Neural cell (in vitro differentiated cells): ENCODE measurements around the gene PODN. TPM values are rescaled to one million over a fixed set of nuclear protein-coding genes. Genes with fewer than 3 reads are reported as not detected.

Experiments
- H2AFZ ChIP-seq: fragments of 200-600, 300-800 bp; sonication (generic), shearing (Covaris generic); 2 replicates; pipeline ENCODE4 v1.6.0; 2014; ENCODE audit warnings: low read depth, mild to moderate bottlenecking, antibody characterized with exemption, low read length, moderate library complexity
- H3F3A ChIP-seq: fragments of 200-600 bp; shearing (Covaris generic); 2 replicates; pipeline ENCODE4 v1.6.1; 2016; ENCODE audit warnings: mild to moderate bottlenecking, moderate library complexity, mixed read lengths, antibody characterized with exemption, low read length; ENCODE audit not compliant: insufficient read depth, poor library complexity, severe bottlenecking
- H3K27ac ChIP-seq: fragments of 200-600, 300-800 bp; sonication (generic), shearing (Covaris generic); 2 replicates; pipeline ENCODE4 v1.5.1; 2014; ENCODE audit warnings: mild to moderate bottlenecking, low read length, moderate library complexity
- H3K27me3 ChIP-seq: fragments of 300-800, 200-600 bp; sonication (generic), shearing (Covaris generic); 2 replicates; pipeline ENCODE4 v1.6.0; 2014; ENCODE audit warnings: mild to moderate bottlenecking, low read depth, low read length, moderate library complexity; ENCODE audit not compliant: insufficient read depth
- H3K36me3 ChIP-seq: fragments of 300-800, 200-600 bp; sonication (generic), shearing (Covaris generic); 2 replicates; pipeline ENCODE4 v1.5.1; 2014; ENCODE audit warnings: mild to moderate bottlenecking, antibody characterized with exemption, low read length, moderate library complexity; ENCODE audit not compliant: insufficient read depth
- H3K4me2 ChIP-seq: fragments of 300-800, 200-600 bp; sonication (generic), shearing (Covaris generic); 2 replicates; pipeline ENCODE4 v1.6.0; 2014; ENCODE audit warnings: mild to moderate bottlenecking, low read length
- H3K4me3 ChIP-seq: fragments of 300-800, 200-600 bp; sonication (generic), shearing (Covaris generic); 2 replicates; pipeline ENCODE4 v1.5.1; 2014; ENCODE audit warnings: mild to moderate bottlenecking, low read length, moderate library complexity
- H3K79me2 ChIP-seq: fragments of 200-600 bp; shearing (Covaris generic); replicated peaks from 2 replicates; pipeline ENCODE4 v1.6.0; 2014; ENCODE audit warnings: mild to moderate bottlenecking, low read length, moderate library complexity; ENCODE audit not compliant: insufficient read depth
- H3K9ac ChIP-seq: fragments of 300-800, 200-600 bp; sonication (generic), shearing (Covaris generic); 2 replicates; pipeline ENCODE4 v1.6.1; 2016; ENCODE audit warnings: mild to moderate bottlenecking, low read length, mixed read lengths
- H3K9me2 ChIP-seq: fragments of 200-600 bp; shearing (Covaris generic); 2 replicates; pipeline ENCODE4 v1.6.1; 2016; ENCODE audit warnings: mild to moderate bottlenecking, low read length, mixed read lengths; ENCODE audit not compliant: insufficient read depth
- H3K9me3 ChIP-seq: fragments of 200-600, 300-800 bp; sonication (generic), shearing (Covaris generic); 2 replicates; pipeline ENCODE4 v1.6.1; 2016; ENCODE audit warnings: mild to moderate bottlenecking, mixed run types, low read length, moderate library complexity, mixed read lengths
- H4K20me1 ChIP-seq: fragments of 200-600 bp; shearing (Covaris generic); 2 replicates; pipeline ENCODE4 v1.6.1; 2016; ENCODE audit warnings: mild to moderate bottlenecking, mixed run types; ENCODE audit not compliant: insufficient read depth
- CTCF ChIP-seq: fragments of 450-650 bp; IDR thresholded peaks from 2 replicates; pipeline ENCODE4 v1.5.1; 2014; ENCODE audit warnings: antibody characterized with exemption, mild to moderate bottlenecking, moderate library complexity; ENCODE audit not compliant: poor library complexity, severe bottlenecking
- EP300 ChIP-seq: fragments of 450-650 bp; conservative IDR thresholded peaks from 2 replicates; pipeline ENCODE4 v1.6.1; 2014; ENCODE audit warnings: antibody characterized with exemption, mild to moderate bottlenecking, moderate library complexity; ENCODE audit not compliant: poor library complexity, severe bottlenecking
- EZH2 ChIP-seq: fragments of 200-600, 300-800 bp; shearing (Covaris generic), sonication (generic); IDR thresholded peaks from 2 replicates; pipeline ENCODE4 v1.6.1; 2014; ENCODE audit warnings: antibody characterized with exemption, low read length, borderline replicate concordance, mild to moderate bottlenecking; ENCODE audit not compliant: insufficient read depth, poor library complexity, severe bottlenecking
- MXI1 ChIP-seq: fragments of 450-650 bp; conservative IDR thresholded peaks from 2 replicates; pipeline ENCODE4 v1.6.1; 2014; ENCODE audit warnings: antibody characterized with exemption, mild to moderate bottlenecking; ENCODE audit not compliant: poor library complexity, severe bottlenecking
- POLR2AphosphoS5 ChIP-seq: IDR thresholded peaks from 2 replicates; pipeline ENCODE4 v1.6.1; 2012
- RAD21 ChIP-seq: fragments of 450-650 bp; conservative IDR thresholded peaks from 2 replicates; pipeline ENCODE4 v1.6.1; 2014; ENCODE audit warnings: antibody characterized with exemption, mild to moderate bottlenecking, moderate library complexity
- REST ChIP-seq: IDR thresholded peaks from 2 replicates; pipeline ENCODE4 v1.6.1; 2012; ENCODE audit warnings: borderline replicate concordance
- SMC3 ChIP-seq: fragments of 450-650 bp; conservative IDR thresholded peaks from 2 replicates; pipeline ENCODE4 v1.6.1; 2014; ENCODE audit warnings: antibody characterized with exemption, mild to moderate bottlenecking, moderate library complexity; ENCODE audit not compliant: poor library complexity
- TAF1 ChIP-seq: IDR thresholded peaks from 2 replicates; pipeline ENCODE4 v1.6.1; 2012; ENCODE audit warnings: low read depth
- polyA plus RNA-seq: library from polyadenylated mRNA; depleted of rRNA; stranded (reverse); fragments of >200 nt; gene quantifications from 2 replicates; pipeline ENCODE4 v1.2.3, GENCODE V29; 2014

Gene PODN
- polyA plus RNA-seq, 1 donor from 2014 or later: 0.07 TPM

- TF ChIP-seq CTCF (no peak), SMC3 (no peak), EP300 (no peak), RAD21 (no peak)
Measured at GRCh38 chr1:53093778-53094532, 31.9 kb downstream of the PODN start (continued).

- Histone ChIP-seq H3K4me3 (no peak overlapping the region), H3K27me3 (no peaks in the 10 kb centered on the region), H3K36me3 (no peaks in the 10 kb centered on the region), H3K27ac (no peak overlapping the region), H3K9me3 (no peaks in the 10 kb centered on the region), H3F3A (no peaks in the 10 kb centered on the region), H2AFZ (no peak overlapping the region), H3K79me2 (no peaks in the 10 kb centered on the region), H3K4me2 (no peak overlapping the region), H4K20me1 (no peaks in the 10 kb centered on the region), H3K9ac (no peak overlapping the region), H3K9me2 (no peaks in the 10 kb centered on the region)
- no peak for TF ChIP-seq POLR2AphosphoS5
- no peak for TF ChIP-seq RAD21
- TF ChIP-seq REST: no peak
- no peak for TF ChIP-seq MXI1
- no peak for TF ChIP-seq EZH2
- TF ChIP-seq EP300: no peak
- TF ChIP-seq SMC3: no peak
- no peak for TF ChIP-seq CTCF
- no peak for TF ChIP-seq TAF1
Measured at GRCh38 chr1:53094533-53094919, 32.5 kb downstream of the PODN start.
